Heart left ventricle (tissue), 16 donors: ENCODE results near the gene CAT. TPM values are rescaled to one million over a fixed set of nuclear protein-coding genes. Genes with fewer than 3 reads are reported as not detected.

Source experiments
- ATAC-seq, 4 donors: fragments of 200-7000 bp; cut with Tn5 transposase; one replicate each; pipeline ENCODE4 v1.9.1; 2020 to 2022; ENCODE audit warnings: moderate library complexity in 4 of 4, mild to moderate bottlenecking in 3 of 4, moderate number of reproducible peaks in 1 of 4
- DNase-seq, 5 donors: peaks; one replicate each; pipeline ENCODE4 v3.0.0-alpha.2; 2020
- H3K27ac ChIP-seq, 12 donors: fragments of 200-600 bp; sonication (generic) in 4 of 12; one replicate each; pipeline versions ENCODE4 v1.5.0 to v1.8.0; 2016 to 2022; ENCODE audit warnings: mild to moderate bottlenecking in 2 of 12
- H3K27me3 ChIP-seq, 9 donors: fragments of 200-600 bp; sonication (generic) in 2 of 9; one replicate each; pipeline versions ENCODE4 v1.5.1 to v1.8.0; 2016 to 2022; ENCODE audit warnings: mild to moderate bottlenecking in 3 of 9
- H3K36me3 ChIP-seq, 9 donors: fragments of 200-600 bp; sonication (generic) in 2 of 9; one replicate each; pipeline versions ENCODE4 v1.5.0 to v1.8.0; 2018 to 2022; ENCODE audit warnings: mild to moderate bottlenecking in 2 of 9
- H3K4me1 ChIP-seq, 12 donors: fragments of 200-600 bp; sonication (generic) in 4 of 12; one replicate each; pipeline versions ENCODE4 v1.5.0 to v1.8.0; 2016 to 2022; ENCODE audit warnings: mild to moderate bottlenecking in 3 of 12
- H3K4me3 ChIP-seq, 12 donors: fragments of 200-600 bp; sonication (generic) in 4 of 12; one replicate each; pipeline versions ENCODE4 v1.5.0 to v1.8.0; 2017 to 2022; ENCODE audit warnings: mild to moderate bottlenecking in 9 of 12, moderate library complexity in 4 of 12
- H3K9me3 ChIP-seq, 12 donors: fragments of 200-600 bp; sonication (generic) in 4 of 12; one replicate each; pipeline versions ENCODE4 v1.5.0 to v1.8.0; 2016 to 2022; ENCODE audit warnings: mild to moderate bottlenecking in 1 of 12
- POLR2A ChIP-seq, 2 donors: fragments of 450-650 bp; IDR thresholded peaks; one replicate each; pipeline ENCODE4 v1.6.1; 2017; ENCODE audit warnings: antibody characterized with exemption in 2 of 2, mild to moderate bottlenecking in 2 of 2, moderate library complexity in 2 of 2
- WGBS, 4 donors: extraction: QIAGEN DNeasy Blood & Tissue Kit in 2 of 4; methylation state at CpG; one replicate each; pipeline versions ENCODE4 v1.1.5 to v1.1.7; 2013 to 2018; 5-methylcytosine and 5-hydroxymethylcytosine counted together
- intact Hi-C, 10 donors: fragments of 100-400 bp; cut with DNase I; formaldehyde crosslinking; loops; one replicate each; pipeline versions ENCODE4 v1.11.1 to v1.14.2; 2022
- polyA plus RNA-seq, 2 donors: library from polyadenylated mRNA; stranded (reverse); fragments of 200-250 nt; gene quantifications; one replicate each; pipeline ENCODE4 v1.2.3, GENCODE V29; 2013
- total RNA-seq, 9 donors: library from RNA; depleted of rRNA in 2 of 9; stranded (reverse); fragments of >200 nt in 2 of 9; fragmentation: NEBNext Ultra II Directional in 3 of 9; extraction: Animal tissue kit (Norgen Biotek cat#: 25700) in 3 of 9; gene quantifications; one replicate each; pipeline versions ENCODE4 v1.1.0 to v1.2.4, GENCODE V29; 2016 to 2023
- TF ChIP-seq, protein P1 (sequence below), 12 donors: fragments of 200-600 bp; sonication (generic) in 4 of 12; IDR thresholded peaks; one replicate each; pipeline versions ENCODE4 v1.5.0 to v1.8.0; 2018 to 2022; ENCODE audit warnings: antibody characterized with exemption in 12 of 12, mild to moderate bottlenecking in 5 of 12
- donor health status: ischemic (EF 13 %, LVEDD 7.1; RV severe dilation, severe dysfunction).
- donor health status: healthy with polysubstance abuse.
- donor health status: DM: no; HTN: yes; CAD: no.
- donor health status: DM: no; HTN: no; CAD: no.
- donor health status: ischemic (EF 25% LVEDD 6.9; RV normal size, moderate dysfunction).
- donor health status: ischemic (EF 25% LVEDD 5.7; RV mildly dilated, moderate dysfunction).
- donor health status: healthy.
- donor health status: DM: yes; HTN: yes; CAD: no.
- donor health status: ischemic (EF 35%, LVEDD 5.7; RV mildly dilated, moderate dysfunction).
- donor health status: nonischemic (EF 11% LVEDD 7.7; RV severe dilation, severe dysfunction).
- donor health status: DM: yes; HTN: yes; CAD: no.
- donor health status: PGD.
- donor health status: ischemic (EF 29% LVEDD 5.4; RV normal size, mild dysfunction).
- donor health status: nonischemic (EF 23%, LVEDD 6.1; RV moderate dilation, normal function).

Gene CAT
- total and polyA plus RNA-seq, 11 donors, result 49.9 to 183 (median 88.6) TPM

DNA sequence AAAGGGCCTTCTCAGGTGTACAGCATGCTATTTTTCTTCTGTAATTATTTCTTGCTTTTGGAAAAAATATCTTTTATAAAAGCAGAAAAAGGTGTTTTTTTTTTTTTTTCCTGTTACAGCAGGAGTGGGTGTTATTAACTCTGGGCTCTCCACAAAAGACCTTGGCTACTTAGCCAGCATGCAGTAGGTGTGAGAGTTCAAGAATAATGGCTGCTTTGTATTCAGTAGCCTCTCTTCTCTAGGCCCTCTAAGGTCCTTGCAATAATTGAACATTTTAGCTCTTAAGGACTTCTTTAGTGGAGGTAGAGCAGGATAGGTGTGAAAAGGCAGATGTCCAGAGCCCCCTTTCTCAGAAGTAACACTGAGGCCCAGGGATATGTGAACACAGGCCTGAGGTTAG is 71.5 kb downstream of the CAT start:
- ATAC-seq, result no peak
- no peaks in the 10 kb centered on the region for H3K27me3 ChIP-seq

DNA sequence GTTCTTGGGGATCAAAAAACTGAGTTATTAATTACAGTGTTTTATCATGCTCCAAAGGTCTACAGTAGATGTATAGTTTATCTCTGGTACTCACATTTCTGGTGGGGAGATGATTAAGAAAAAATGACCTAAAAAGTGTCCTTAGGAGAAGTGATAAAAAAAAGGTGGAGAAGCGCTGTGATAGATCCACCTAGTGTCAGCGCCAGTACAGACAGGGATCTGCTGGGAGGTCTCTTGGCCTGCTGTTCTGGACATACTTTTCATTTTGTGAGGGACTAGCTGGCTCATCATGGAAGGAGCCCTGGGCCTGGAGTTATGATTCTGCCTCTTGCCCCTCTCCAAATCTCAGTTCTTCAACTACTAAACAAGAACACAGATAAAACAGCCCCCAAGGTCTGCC is 71.9 kb downstream of the CAT start:
- Histone ChIP-seq H3K4me3 (no peak overlapping the region), H3K27me3 (no peaks in the 10 kb centered on the region), H3K27ac (no peak overlapping the region), H3K9me3 (no peaks in the 10 kb centered on the region), H3K36me3 (no peaks in the 10 kb centered on the region), H3K4me1 (peaks cover 0 to 16% (median 0%) of the 10 kb centered on the region in 12 donors)
- ATAC-seq (no peak), DNase-seq (no peak)
- WGBS, 4 donors, result 86 to 98% (median 92%) methylated on average over 2 of the region's 2 CpGs
- intact Hi-C loops, result loop anchor here in 5 of 10 donors (5.0 to 10.0 kb wide), 6 partner anchors 382 to 904 kb away; partner anchors contain the start of gene SLC1A2 (in 1 of the 5)
- no peak for TF ChIP-seq POLR2A (IDR thresholded peaks at IDR 0.05)
- TF ChIP-seq, protein P1, sequence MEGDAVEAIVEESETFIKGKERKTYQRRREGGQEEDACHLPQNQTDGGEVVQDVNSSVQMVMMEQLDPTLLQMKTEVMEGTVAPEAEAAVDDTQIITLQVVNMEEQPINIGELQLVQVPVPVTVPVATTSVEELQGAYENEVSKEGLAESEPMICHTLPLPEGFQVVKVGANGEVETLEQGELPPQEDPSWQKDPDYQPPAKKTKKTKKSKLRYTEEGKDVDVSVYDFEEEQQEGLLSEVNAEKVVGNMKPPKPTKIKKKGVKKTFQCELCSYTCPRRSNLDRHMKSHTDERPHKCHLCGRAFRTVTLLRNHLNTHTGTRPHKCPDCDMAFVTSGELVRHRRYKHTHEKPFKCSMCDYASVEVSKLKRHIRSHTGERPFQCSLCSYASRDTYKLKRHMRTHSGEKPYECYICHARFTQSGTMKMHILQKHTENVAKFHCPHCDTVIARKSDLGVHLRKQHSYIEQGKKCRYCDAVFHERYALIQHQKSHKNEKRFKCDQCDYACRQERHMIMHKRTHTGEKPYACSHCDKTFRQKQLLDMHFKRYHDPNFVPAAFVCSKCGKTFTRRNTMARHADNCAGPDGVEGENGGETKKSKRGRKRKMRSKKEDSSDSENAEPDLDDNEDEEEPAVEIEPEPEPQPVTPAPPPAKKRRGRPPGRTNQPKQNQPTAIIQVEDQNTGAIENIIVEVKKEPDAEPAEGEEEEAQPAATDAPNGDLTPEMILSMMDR (IDR thresholded peaks at IDR 0.05), result no peak

More for the DNA sequence above, 71.5 kb downstream of the CAT start:
- no peak overlapping the region for H3K27ac ChIP-seq
- intact Hi-C loops, result loop anchor here in 5 of 10 donors (5.0 to 10.0 kb wide), 6 partner anchors 382 to 905 kb away; partner anchors contain the start of gene SLC1A2 (in 1 of the 5)
- peaks cover 0 to 16% (median 0%) of the 10 kb centered on the region in 12 donors for H3K4me1 ChIP-seq
- H3K4me3 ChIP-seq, result no peak overlapping the region
- no peak for TF ChIP-seq POLR2A (IDR thresholded peaks at IDR 0.05)
- no peak for DNase-seq
- H3K9me3 ChIP-seq, result no peaks in the 10 kb centered on the region
- no peaks in the 10 kb centered on the region for H3K36me3 ChIP-seq

DNA sequence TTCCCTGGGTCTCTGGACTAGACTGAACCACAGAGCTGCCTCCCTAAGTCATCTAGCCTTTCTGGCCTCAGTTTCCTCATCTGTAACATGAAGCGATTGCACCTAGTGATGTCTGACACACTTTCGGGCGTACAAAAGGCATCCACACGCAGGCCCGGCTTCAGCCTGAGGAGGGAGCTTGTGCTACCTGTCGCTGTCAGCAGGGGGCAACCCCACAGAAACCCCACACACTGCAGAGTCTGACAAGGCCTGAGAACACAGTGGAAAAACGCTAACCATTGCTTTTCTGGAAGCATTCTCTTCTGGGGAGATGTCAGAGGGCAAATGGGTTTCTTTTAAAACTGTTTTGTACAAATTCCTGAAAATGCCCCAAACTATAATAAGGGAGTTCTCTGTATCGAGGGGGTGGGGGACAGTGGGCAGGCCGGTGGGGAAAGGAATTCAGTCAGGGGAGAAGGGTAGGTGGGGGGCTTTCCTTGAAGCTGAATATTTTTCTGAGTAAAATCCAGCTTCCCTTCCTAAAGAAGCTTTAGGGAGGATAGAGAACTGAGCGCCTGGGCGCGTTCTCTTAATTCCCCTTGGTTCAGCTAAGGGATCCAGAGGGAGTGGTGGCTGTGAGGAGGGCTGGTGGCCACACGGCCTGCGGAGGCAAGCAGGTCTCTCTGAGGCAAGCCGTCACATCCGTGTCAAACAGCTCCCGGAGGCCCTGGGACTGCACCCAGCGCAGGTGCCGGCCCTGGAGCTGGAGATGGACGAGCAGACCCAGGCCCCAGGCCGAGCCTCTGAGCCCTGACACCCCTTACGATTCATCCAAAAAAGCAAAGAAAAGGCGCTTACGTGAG is 74.3 kb downstream of the CAT start:
- Histone ChIP-seq H3K36me3 (no peaks in the 10 kb centered on the region), H3K4me1 (peaks cover 0 to 16% (median 0%) of the 10 kb centered on the region in 12 donors), H3K27ac (no peak overlapping the region), H3K4me3 (no peak overlapping the region), H3K27me3 (no peaks in the 10 kb centered on the region), H3K9me3 (no peaks in the 10 kb centered on the region)
- 64 to 72% (median 71%) methylated on average over 23 to 24 of the region's 24 CpGs for WGBS, 4 donors
- peak; percentile 49 to 87 (median 76) for ATAC-seq
- peak in 1 of 5 donors; percentile 39 for DNase-seq
- TF ChIP-seq, protein P1 (IDR thresholded peaks at IDR 0.05), result peak; percentile 29 to 70 (median 54)
- no peak for TF ChIP-seq POLR2A (IDR thresholded peaks at IDR 0.05)
- intact Hi-C loops, result loop anchor here in 5 of 10 donors (5.0 to 10.0 kb wide), 6 partner anchors 379 to 902 kb away; partner anchors contain the start of gene SLC1A2 (in 1 of the 5)

DNA sequence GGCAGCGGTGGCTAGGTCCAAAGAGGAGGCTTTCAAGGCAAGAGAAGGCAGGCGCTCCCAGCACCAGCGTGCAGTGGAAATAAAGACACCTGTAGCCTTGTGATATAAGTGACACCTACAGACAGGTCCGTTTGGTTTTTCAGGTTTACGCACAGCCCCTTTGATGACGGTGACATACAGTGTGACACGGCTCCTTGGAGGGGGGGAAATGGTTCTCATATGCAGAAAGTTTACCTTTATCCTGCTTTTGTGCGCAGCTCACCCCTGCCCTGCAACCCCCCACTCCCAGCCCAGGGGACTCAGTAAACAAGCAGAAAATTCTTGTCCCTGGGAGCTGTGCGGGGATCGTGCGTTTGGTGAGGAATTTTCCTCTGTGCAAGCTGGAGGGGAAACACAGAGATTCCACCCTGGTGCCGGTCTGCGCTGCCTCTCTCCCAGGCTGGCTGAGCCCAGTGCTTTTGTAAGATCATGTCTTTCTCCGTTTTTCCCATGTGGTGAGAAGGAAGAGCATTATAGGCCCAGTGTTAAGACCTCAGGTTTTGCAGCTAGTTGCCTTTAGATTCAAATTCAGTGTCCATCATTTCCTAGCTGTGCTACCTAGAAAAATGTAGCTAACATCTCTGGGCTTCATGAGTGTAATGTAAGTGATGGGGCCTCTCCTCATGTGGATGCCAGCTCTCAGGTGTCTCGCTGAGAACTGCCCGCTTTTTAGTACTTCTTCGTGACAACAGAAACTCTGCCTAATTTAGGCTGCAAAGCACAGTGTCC is 75.1 kb downstream of the CAT start, which contains the start of gene ELF5:
Gene ELF5 (minus strand): TSS at position 113 of the 768 bp plus-strand sequence. CDS start 8,045 bp downstream, outside the sequence.
- H3K9me3 ChIP-seq, result no peaks in the 10 kb centered on the region
- H3K27ac ChIP-seq, result no peak within 1 kb of the TSS
- no peaks in the 10 kb centered on the region for H3K27me3 ChIP-seq
- TF ChIP-seq POLR2A (IDR thresholded peaks at IDR 0.05), result no peak
- H3K36me3 ChIP-seq, result no peaks in the 10 kb centered on the region
- ATAC-seq, result no peak
- intact Hi-C loops, result loop anchor here in 5 of 10 donors (5.0 to 10.0 kb wide), 6 partner anchors 378 to 901 kb away; partner anchors contain the start of gene SLC1A2 (in 1 of the 5)
- no peak within 1 kb of the TSS for H3K4me3 ChIP-seq
- 78 to 85% (median 82%) methylated on average over 17 of the region's 17 CpGs for WGBS, 4 donors
- H3K4me1 ChIP-seq, result peaks cover 0 to 10% (median 0%) of the 10 kb centered on the region in 12 donors
- no peak for DNase-seq
